Cardiac muscle cell (in vitro differentiated cells and primary cell): ENCODE data around the gene C9orf78. TPM values are rescaled to one million over a fixed set of nuclear protein-coding genes. Genes with fewer than 3 reads are reported as not detected.

Experiments used
- DNase-seq, 2 donors: peaks; one replicate each; pipeline versions ENCODE4 v3.0.0 to v3.0.0-alpha.2; 2010 to 2017; ENCODE audit warnings: low read depth in 1 of 2, low spot score in 1 of 2
- H3K27ac ChIP-seq: fragments of 200-600 bp; sonication (generic); 2 replicates; pipeline ENCODE4 v1.5.1; 2016
- H3K27me3 ChIP-seq: fragments of 200-600 bp; sonication (generic); 2 replicates; pipeline ENCODE4 v1.6.0; 2016; ENCODE audit warnings: control low read depth
- H3K36me3 ChIP-seq: fragments of 200-600 bp; sonication (generic); 2 replicates; pipeline ENCODE4 v1.5.1; 2016; ENCODE audit warnings: control low read depth
- H3K4me1 ChIP-seq: fragments of 200-600 bp; sonication (generic); 2 replicates; pipeline ENCODE4 v1.8.1; 2017; ENCODE audit warnings: low read depth, mild to moderate bottlenecking, mixed run types
- H3K4me3 ChIP-seq: fragments of 200-600 bp; sonication (generic); 2 replicates; pipeline ENCODE4 v1.5.1; 2016; ENCODE audit warnings: mild to moderate bottlenecking
- H3K9me3 ChIP-seq: fragments of 200-600 bp; sonication (generic); 2 replicates; pipeline ENCODE4 v1.5.1; 2017; ENCODE audit warnings: low read depth, mild to moderate bottlenecking, control low read depth
- CTCF ChIP-seq: IDR thresholded peaks from 2 replicates; pipeline ENCODE4 v1.5.1; 2012; ENCODE audit warnings: low read depth, mild to moderate bottlenecking, low read length
- polyA plus RNA-seq: library from polyadenylated mRNA; unstranded; fragments of >200 nt; fragmentation: Nextera tagmentation; extraction: Ambion mirVana; gene quantifications from 2 replicates; pipeline ENCODE4 v1.2.1, GENCODE V29; 2016
- total RNA-seq: library from RNA; depleted of rRNA; stranded (reverse); fragments of >200 nt; gene quantifications from 2 replicates; pipeline ENCODE4 v1.2.3, GENCODE V29; 2016

Gene C9orf78
- total RNA-seq (31.1 and 66.5 TPM in 2 replicates), polyA plus RNA-seq (56.5 and 65.5 TPM in 2 replicates)

GRCh38 chr9:129835128-129835859, at the start of gene C9orf78, which contains the start of gene USP20:
TSS of gene C9orf78 (minus strand) at chr9:129835275. CDS start at chr9:129835221, 54 bp downstream.
TSS of gene USP20 (plus strand) at chr9:129835458. CDS start at chr9:129852556, 17,098 bp downstream.
- no peak for TF ChIP-seq CTCF
- Histone ChIP-seq H3K4me1 (peaks cover 11% of the 10 kb centered on the region), H3K36me3 (peaks cover 15% of the 10 kb centered on the region), H3K4me3 (peak within 1 kb of the TSS; percentile 88), H3K27ac (peak within 1 kb of the TSS; percentile 77), H3K27me3 (no peaks in the 10 kb centered on the region), H3K9me3 (no peaks in the 10 kb centered on the region)
- DNase-seq: peak; percentile 96 to 99

GRCh38 chr9:129884220-129885017, 49.3 kb upstream of the C9orf78 start:
- peaks cover 24% of the 10 kb centered on the region for H3K4me1 ChIP-seq
- no peaks in the 10 kb centered on the region for H3K9me3 ChIP-seq
- peak; percentile 77 to 94 for DNase-seq
- peak overlapping the region; percentile 71 for H3K27ac ChIP-seq
- TF ChIP-seq CTCF: no peak
- H3K36me3 ChIP-seq: peaks cover 5% of the 10 kb centered on the region
- H3K27me3 ChIP-seq: no peaks in the 10 kb centered on the region
- peak overlapping the region; percentile 14 for H3K4me3 ChIP-seq

- DNase-seq: no peak
- H3K27ac ChIP-seq: no peak overlapping the region
These were observed 46.7 kb upstream of the C9orf78 start for GRCh38 chr9:129881547-129882324.

GRCh38 chr9:129880654-129881546, 45.8 kb upstream of the C9orf78 start:
- H3K9me3 ChIP-seq: no peaks in the 10 kb centered on the region
- peaks cover 21% of the 10 kb centered on the region for H3K4me1 ChIP-seq
- H3K27ac ChIP-seq: no peak overlapping the region
- no peak for TF ChIP-seq CTCF
- no peaks in the 10 kb centered on the region for H3K27me3 ChIP-seq
- no peak overlapping the region for H3K4me3 ChIP-seq
- peak in 1 of 2 donors; percentile 20 for DNase-seq
- peaks cover 5% of the 10 kb centered on the region for H3K36me3 ChIP-seq

More at GRCh38 chr9:129881547-129882324, 46.7 kb upstream of the C9orf78 start:
- Histone ChIP-seq H3K9me3 (no peaks in the 10 kb centered on the region), H3K36me3 (peaks cover 5% of the 10 kb centered on the region), H3K4me1 (peaks cover 24% of the 10 kb centered on the region), H3K4me3 (no peak overlapping the region), H3K27me3 (no peaks in the 10 kb centered on the region)
- TF ChIP-seq CTCF: no peak
